ENCODE results near the gene TMEM82.

Gene TMEM82

DNA sequence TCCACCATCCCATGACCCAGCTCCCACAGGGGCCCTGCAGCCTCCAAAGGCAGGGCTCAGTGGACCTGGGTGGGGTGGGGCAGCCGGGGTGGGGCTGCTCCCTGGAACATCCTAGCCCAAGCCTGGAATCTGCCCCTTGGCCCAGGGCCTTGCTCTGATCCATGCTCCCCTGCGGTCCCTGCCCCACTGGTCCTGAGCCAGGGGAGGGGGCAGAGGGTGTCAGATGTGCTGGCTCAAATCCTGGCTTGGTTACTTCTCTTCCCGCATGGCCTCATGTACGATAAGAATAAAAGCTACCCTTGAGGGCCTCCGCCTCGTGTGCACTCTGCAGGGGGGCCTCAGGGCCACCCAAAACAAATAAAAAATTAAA, 5.4 kb upstream of the TMEM82 start:
- no peak for DNase-seq

GRCh38 chr1:15737324-15738319, 4.7 kb upstream of the TMEM82 start:
- DNase-seq, result no peak

GRCh38 chr1:15738416-15739113, 3.7 kb upstream of the TMEM82 start:
- DNase-seq, result no peak

- DNase-seq, result no peak
These were observed 3.0 kb upstream of the TMEM82 start for GRCh38 chr1:15739259-15739658.

- DNase-seq, result no peak
These were observed 2.6 kb upstream of the TMEM82 start for GRCh38 chr1:15739745-15740144.

DNA sequence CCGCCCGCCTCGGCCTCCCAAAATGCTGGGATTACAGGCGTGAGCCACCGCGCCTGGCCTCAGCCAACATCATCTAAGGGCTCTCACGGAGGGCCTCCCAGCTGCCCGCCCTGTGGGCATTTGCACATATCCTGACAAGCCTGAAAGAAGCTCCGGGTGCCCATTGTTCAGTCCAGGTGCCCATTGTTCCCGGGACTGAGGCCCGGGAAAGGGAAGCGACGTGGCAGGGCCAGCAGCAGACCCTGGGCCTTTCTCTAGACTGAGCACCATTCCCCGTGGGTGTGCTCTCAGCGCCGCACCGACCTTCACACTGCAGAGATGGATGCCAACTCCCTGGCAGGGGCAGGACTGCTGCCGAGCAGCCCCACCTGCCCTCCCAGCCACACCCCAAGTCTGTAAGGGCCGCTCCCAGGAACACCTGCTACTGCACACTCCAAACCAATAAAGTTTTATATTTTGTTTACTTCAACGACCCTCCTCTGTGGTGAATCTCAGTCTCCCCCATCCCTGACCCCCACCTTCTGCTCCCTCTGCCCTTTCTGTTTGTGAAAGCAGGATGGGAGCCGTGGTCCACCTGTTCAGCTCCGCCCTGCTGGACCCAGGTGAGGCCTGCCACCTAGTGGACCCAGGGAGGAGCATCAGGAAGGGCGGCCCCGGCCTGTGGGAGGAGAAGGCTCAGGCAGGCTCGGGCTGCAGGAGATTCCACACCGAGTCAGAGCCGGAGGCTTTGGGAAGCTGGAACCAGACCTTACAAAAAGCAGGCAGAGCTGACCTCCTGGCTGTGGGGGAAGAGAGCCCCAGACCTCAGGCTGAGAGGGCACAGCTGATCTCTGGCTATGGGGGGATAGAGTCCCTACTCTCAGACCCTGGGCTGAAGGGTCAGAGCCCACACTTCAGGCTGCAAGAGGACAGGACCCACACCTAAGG, 1.1 kb upstream of the TMEM82 start:
- DNase-seq, result peak; percentile 59 to 71

GRCh38 chr1:15744122-15744679, 1.9 kb downstream of the TMEM82 start:
- DNase-seq, result no peak

DNA sequence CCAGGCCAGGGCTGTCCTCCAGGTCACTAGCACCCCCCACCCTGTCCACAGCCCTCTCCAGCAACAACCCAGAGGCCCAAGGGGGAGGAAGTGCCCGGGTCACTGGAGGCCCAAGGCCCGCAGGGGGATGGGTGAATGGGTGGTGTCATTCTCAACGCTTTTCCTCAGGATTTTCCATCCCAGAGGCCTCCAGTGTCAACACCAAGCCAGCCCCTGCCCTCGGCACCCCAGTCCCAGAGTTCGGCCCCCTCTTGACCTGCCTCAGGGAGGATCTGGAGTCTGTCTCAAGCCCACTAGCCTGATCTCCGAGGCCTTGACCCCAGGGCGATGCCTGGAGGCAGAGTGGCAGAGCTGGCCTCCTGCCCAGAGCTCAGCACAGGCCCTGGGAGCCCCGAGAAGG, 5.1 kb downstream of the TMEM82 start:
- no peak for DNase-seq

- no peak for DNase-seq
These were observed 6.0 kb downstream of the TMEM82 start for GRCh38 chr1:15748264-15748663.

- DNase-seq, result no peak
These were observed 6.5 kb downstream of the TMEM82 start for GRCh38 chr1:15748690-15749398.

- no peak for DNase-seq
These were observed 7.3 kb downstream of the TMEM82 start for GRCh38 chr1:15749399-15750291.

DNA sequence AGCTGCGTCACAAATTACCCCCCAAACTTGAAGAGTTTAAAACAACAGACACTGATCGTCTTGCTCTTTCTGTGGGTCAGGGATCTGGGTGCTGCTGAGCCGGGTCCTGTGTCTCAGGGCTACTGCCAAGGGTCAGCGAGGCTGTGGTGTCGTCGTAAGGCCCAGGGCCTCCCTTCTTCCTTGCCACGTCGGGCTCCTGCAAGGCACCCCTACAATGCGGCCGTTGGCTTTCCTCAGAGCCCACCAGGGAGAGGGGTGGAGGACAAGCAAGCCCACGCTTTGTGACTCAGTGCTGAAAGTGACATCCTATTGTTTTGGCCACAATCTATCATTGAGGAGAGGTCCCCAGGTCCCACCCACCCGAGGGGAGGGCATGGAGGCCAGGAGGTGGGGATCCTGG, 8.6 kb downstream of the TMEM82 start:
- no peak for DNase-seq

- no peak for DNase-seq
These were observed 9.4 kb downstream of the TMEM82 start for GRCh38 chr1:15751717-15752116.

DNA sequence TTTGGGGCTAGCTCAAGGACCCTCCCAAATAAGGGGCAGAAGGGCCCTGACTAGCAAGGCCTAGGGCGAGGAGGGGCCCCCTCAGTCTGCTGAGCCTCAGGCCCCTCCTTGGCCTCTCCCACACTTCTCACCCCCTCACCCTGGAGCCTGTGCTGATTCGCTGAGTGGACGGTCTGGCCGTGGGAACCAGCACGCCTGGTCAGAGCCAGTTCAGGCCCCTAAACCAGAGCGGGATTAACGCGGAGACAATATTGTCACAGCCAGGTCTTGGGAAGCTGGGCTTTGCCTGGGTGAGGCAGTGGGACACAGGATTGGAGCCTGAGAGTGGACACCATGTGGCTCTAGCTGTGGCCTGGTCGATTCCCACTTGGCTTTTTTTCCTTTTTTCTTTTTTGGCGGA, 11.5 kb downstream of the TMEM82 start:
- DNase-seq, result no peak

GRCh38 chr1:15755021-15755645, 12.8 kb downstream of the TMEM82 start:
- DNase-seq, result no peak

DNA sequence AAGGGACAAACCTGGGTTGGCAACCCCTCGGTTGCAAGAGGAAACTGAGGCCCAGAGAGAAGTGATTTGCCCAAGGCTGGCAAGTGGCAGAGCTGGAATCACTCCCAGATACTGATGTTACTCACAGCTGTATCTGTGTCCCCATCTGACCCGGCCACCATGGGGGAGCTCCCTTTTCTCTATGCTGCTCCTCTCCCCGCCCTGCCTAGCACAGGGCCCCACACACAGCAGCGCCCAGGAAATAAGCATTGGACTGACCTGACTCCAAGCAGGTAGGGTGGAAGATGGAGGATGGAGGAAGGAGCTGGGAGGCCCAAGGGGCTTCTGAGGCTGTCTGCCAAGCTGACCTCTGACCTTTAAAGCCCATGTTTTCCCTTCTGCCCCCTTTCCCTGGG, 13.3 kb downstream of the TMEM82 start:
- no peak for DNase-seq

DNA sequence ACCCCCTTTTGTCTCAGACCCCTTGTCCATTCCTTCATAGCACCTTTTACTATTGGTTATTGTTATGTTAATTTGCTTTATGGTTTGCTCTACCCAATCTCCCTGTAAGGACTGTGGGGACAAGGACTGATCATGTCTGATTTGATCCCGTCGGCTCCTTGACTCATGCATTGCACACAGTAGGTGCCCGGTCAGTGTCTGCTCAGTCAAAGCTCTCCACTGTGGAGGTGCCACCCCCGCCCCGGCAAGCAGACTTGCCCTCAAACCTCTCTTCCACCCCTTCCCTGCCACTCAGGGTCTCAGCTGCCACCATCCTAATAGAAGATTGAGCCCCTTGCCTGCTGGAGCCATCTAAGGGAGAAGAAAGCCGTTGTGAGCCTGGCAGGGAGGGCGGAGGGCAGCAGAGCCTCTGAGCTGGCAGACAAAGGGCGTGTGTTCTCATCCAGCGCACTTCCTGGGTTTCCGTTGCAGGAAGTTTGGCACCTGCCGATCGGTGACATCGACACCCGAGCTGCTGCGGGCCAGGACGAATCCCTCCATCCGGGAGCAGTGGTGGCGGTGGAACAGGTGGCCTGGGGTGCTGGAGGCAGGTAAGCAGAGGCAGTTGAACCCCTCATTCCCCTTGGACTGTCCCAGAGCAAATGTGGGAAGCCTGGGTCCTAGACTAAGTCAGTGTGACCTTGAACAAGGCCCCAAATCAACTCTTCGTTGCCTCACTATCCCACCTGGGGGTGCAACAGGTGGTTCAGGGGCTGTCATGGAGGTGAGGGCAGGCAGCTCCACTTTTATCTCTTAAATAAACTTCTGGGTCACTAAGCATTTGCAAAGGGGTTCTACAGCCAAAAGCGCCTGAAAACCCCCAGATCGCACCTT, 14.1 kb downstream of the TMEM82 start:
- no peak for DNase-seq

- no peak for DNase-seq
These were observed 14.8 kb downstream of the TMEM82 start for GRCh38 chr1:15757016-15757543.
